Activated gamma-delta T cell treated with anti-CD3 and anti-CD28 coated beads, Interleukin-2, amount 50 U/mL, for 16 hours (primary cell): ENCODE measurements around the gene TMC1.
"Not testable (repeated sequence)": the region's sequence is repeated elsewhere in the genome, so short reads cannot be mapped to it uniquely, and the experiment has no call there.

Source experiments
- DNase-seq: peaks from one replicate; pipeline ENCODE4 v3.0.0-alpha.2; 2020; ENCODE audit warnings: low read depth

The TMC1 gene

GRCh38 chr9:72526901-72527800 lies 5.7 kb downstream of the TMC1 start:
- DNase-seq: peak; percentile 65

- no peak for DNase-seq
These were observed 6.4 kb downstream of the TMC1 start for GRCh38 chr9:72527801-72528195.

GRCh38 chr9:72529531-72529930 lies 8.1 kb downstream of the TMC1 start:
- DNase-seq: no peak

GRCh38 chr9:72533322-72533721 lies 11.9 kb downstream of the TMC1 start:
- no peak for DNase-seq

GRCh38 chr9:72534931-72535330 lies 13.5 kb downstream of the TMC1 start:
- no peak for DNase-seq

- DNase-seq: no peak
These were observed 15.7 kb downstream of the TMC1 start for GRCh38 chr9:72537011-72537545.

- DNase-seq: no peak
These were observed 16.3 kb downstream of the TMC1 start for GRCh38 chr9:72537671-72538070.

- no peak for DNase-seq
These were observed 17.7 kb downstream of the TMC1 start for GRCh38 chr9:72538921-72539702.

- DNase-seq: no peak
These were observed 18.5 kb downstream of the TMC1 start for GRCh38 chr9:72539824-72540347.

GRCh38 chr9:72540348-72540873 lies 19.0 kb downstream of the TMC1 start:
- no peak for DNase-seq

GRCh38 chr9:72542537-72542833 lies 21.1 kb downstream of the TMC1 start:
- not testable (repeated sequence) for DNase-seq

GRCh38 chr9:72542917-72543316 lies 21.5 kb downstream of the TMC1 start:
- DNase-seq: no peak

GRCh38 chr9:72551306-72551705 lies 29.9 kb downstream of the TMC1 start:
- DNase-seq: no peak

- DNase-seq: no peak
These were observed 30.9 kb downstream of the TMC1 start for GRCh38 chr9:72552356-72552755.

GRCh38 chr9:72554221-72554641 lies 32.8 kb downstream of the TMC1 start:
- DNase-seq: no peak

- DNase-seq: peak; percentile 15
These were observed 36.1 kb downstream of the TMC1 start for GRCh38 chr9:72557549-72557948.

GRCh38 chr9:72560086-72560485 lies 38.7 kb downstream of the TMC1 start:
- DNase-seq: no peak

GRCh38 chr9:72563806-72564205 lies 42.4 kb downstream of the TMC1 start:
- DNase-seq: no peak

- DNase-seq: no peak
These were observed 43.3 kb downstream of the TMC1 start for GRCh38 chr9:72564479-72565281.

- DNase-seq: no peak
These were observed 44.1 kb downstream of the TMC1 start for GRCh38 chr9:72565535-72565934.

- DNase-seq: no peak
These were observed 52.9 kb downstream of the TMC1 start for GRCh38 chr9:72574156-72574810.
